Measurements from ENCODE around the gene GSN. TPM values are rescaled to one million over a fixed set of nuclear protein-coding genes. Genes with fewer than 3 reads are reported as not detected.

GSN gene
- total and polyA plus RNA-seq, 5 donors from 2014 or later, result 2.7 to 12.1 (median 5.2) TPM

DNA sequence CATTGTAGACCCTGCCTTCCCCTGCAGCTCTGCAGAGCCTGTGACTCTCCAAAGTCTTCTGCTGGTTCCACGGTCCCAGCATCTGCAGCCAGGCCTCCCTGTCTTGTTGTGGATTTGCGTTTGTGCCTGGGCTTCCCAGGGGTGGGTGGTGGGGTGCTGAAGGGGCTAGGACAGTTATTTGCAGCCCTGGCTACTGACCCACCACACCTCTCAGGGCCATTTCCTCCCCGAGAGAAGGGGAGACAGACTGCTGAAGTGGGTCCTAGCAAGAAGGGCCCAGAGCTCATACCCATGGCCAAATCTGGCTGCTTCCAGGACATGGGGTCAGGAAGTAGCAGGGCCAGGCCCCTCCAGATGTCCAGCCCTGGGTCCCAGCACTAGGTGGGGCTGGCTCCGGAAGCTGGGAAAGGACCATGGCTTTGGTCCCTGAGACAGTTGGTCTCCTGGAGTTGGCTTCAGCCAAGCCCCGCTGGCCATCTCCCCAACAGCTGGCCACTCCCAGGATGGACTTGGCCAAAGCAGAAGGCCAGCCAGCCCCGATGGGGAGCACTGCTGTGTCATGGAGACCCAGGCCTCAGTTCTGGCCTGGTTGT lies 26.3 kb downstream of the GSN start:
- Mint-ChIP-seq H3K4me1 (peaks cover 0 to 9% (median 2%) of the 10 kb centered on the region in 4 donors), H3K4me3 (no peak overlapping the region), H3K9me3 (peaks cover 0 to 2% (median 0%) of the 10 kb centered on the region in 7 donors), H3K36me3 (no peaks in the 10 kb centered on the region), H3K27me3 (peaks cover 9% of the 10 kb centered on the region), H3K27ac (no peak overlapping the region)
- no peak overlapping the region for H3K4me3 ChIP-seq (ENCODE audit: low read depth, low read length)
- H3K27me3 ChIP-seq (ENCODE audit: control insufficient read depth, insufficient read depth, low read length), result no peaks in the 10 kb centered on the region
- H3K36me3 ChIP-seq (ENCODE audit: control insufficient read depth, insufficient read depth, low read length), result no peaks in the 10 kb centered on the region
- DNase-seq, result no peak
- no peaks in the 10 kb centered on the region for H3K4me1 ChIP-seq (ENCODE audit: control insufficient read depth, insufficient read depth, low read length, poor library complexity, severe bottlenecking)
- no peak overlapping the region for H3K27ac ChIP-seq (ENCODE audit: insufficient read depth, low read length, poor library complexity, severe bottlenecking)
- H3K9me3 ChIP-seq (ENCODE audit: control insufficient read depth in 2 of 2, low read length in 2 of 2), result no peaks in the 10 kb centered on the region
- ATAC-seq (ENCODE audit: low read depth in 2 of 2), result no peak

DNA sequence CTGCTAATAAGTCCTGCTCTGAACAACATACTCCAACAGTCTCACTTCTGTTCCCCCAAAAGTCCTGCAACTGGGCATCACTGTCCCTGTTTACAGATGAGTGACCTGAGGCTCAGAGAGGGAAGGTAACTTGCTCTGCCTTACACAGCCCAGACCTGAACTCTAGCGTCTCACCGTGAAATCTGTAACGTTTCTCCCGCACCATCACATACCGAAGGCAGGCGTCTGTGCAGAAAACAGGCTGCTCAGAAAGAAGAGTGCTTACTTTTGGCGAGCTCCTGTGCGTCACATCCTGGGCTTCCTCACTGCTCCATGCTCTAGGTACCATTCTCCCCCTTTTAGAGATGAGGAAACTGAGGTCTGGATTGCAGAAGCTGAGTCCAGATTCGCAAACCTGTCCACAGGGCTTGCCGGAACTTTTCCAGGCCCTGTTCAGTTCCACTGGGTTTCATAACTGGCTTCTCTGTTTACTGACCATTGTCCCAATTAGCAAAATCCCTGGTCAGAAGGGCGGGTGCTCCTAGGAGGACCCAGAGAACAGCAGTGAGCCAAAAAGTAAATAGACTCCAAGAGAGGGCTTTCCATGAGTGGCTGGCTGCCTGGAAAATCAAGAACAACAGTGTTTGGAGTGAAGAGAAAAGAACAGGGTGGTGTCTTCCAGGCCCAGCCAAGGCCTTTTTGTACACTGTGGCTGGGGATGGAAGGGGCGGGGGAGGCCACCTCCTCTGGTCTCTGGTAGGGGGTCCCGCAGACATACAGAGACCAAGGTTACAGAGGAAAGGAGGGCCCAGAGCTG lies 27.1 kb downstream of the GSN start:
- Mint-ChIP-seq H3K4me1 (peaks cover 0 to 13% (median 3%) of the 10 kb centered on the region in 4 donors), H3K27me3 (peaks cover 12% of the 10 kb centered on the region), H3K9me3 (peaks cover 0 to 2% (median 0%) of the 10 kb centered on the region in 7 donors), H3K36me3 (peaks cover 2% of the 10 kb centered on the region), H3K4me3 (no peak overlapping the region), H3K27ac (no peak overlapping the region)
- no peak for ATAC-seq (ENCODE audit: low read depth in 2 of 2)
- Histone ChIP-seq H3K4me3 (ENCODE audit: low read depth, low read length) (no peak overlapping the region), H3K27ac (ENCODE audit: insufficient read depth, low read length, poor library complexity, severe bottlenecking) (no peak overlapping the region), H3K9me3 (ENCODE audit: control insufficient read depth in 2 of 2, low read length in 2 of 2) (no peaks in the 10 kb centered on the region), H3K4me1 (ENCODE audit: control insufficient read depth, insufficient read depth, low read length, poor library complexity, severe bottlenecking) (peaks cover 4% of the 10 kb centered on the region), H3K27me3 (ENCODE audit: control insufficient read depth, insufficient read depth, low read length) (no peaks in the 10 kb centered on the region), H3K36me3 (ENCODE audit: control insufficient read depth, insufficient read depth, low read length) (no peaks in the 10 kb centered on the region)
- no peak for DNase-seq

- peaks cover 0 to 2% (median 0%) of the 10 kb centered on the region in 7 donors for H3K9me3 Mint-ChIP-seq
- H3K4me1 Mint-ChIP-seq, result peaks cover 0 to 18% (median 8%) of the 10 kb centered on the region in 4 donors
- no peaks in the 10 kb centered on the region for H3K36me3 ChIP-seq (ENCODE audit: control insufficient read depth, insufficient read depth, low read length)
- no peak overlapping the region for H3K4me3 ChIP-seq (ENCODE audit: low read depth, low read length)
- no peaks in the 10 kb centered on the region for H3K27me3 ChIP-seq (ENCODE audit: control insufficient read depth, insufficient read depth, low read length)
- H3K27ac Mint-ChIP-seq, result no peak overlapping the region
- H3K27me3 Mint-ChIP-seq, result peaks cover 19% of the 10 kb centered on the region
- H3K4me3 Mint-ChIP-seq, result no peak overlapping the region
- no peak overlapping the region for H3K27ac ChIP-seq (ENCODE audit: insufficient read depth, low read length, poor library complexity, severe bottlenecking)
- H3K4me1 ChIP-seq (ENCODE audit: control insufficient read depth, insufficient read depth, low read length, poor library complexity, severe bottlenecking), result peaks cover 6% of the 10 kb centered on the region
- no peaks in the 10 kb centered on the region for H3K9me3 ChIP-seq (ENCODE audit: control insufficient read depth in 2 of 2, low read length in 2 of 2)
- no peak for ATAC-seq (ENCODE audit: low read depth in 2 of 2)
- peaks cover 5% of the 10 kb centered on the region for H3K36me3 Mint-ChIP-seq
- no peak for DNase-seq
Measured at GRCh38 chr9:121295662-121296191, 27.8 kb downstream of the GSN start.

DNA sequence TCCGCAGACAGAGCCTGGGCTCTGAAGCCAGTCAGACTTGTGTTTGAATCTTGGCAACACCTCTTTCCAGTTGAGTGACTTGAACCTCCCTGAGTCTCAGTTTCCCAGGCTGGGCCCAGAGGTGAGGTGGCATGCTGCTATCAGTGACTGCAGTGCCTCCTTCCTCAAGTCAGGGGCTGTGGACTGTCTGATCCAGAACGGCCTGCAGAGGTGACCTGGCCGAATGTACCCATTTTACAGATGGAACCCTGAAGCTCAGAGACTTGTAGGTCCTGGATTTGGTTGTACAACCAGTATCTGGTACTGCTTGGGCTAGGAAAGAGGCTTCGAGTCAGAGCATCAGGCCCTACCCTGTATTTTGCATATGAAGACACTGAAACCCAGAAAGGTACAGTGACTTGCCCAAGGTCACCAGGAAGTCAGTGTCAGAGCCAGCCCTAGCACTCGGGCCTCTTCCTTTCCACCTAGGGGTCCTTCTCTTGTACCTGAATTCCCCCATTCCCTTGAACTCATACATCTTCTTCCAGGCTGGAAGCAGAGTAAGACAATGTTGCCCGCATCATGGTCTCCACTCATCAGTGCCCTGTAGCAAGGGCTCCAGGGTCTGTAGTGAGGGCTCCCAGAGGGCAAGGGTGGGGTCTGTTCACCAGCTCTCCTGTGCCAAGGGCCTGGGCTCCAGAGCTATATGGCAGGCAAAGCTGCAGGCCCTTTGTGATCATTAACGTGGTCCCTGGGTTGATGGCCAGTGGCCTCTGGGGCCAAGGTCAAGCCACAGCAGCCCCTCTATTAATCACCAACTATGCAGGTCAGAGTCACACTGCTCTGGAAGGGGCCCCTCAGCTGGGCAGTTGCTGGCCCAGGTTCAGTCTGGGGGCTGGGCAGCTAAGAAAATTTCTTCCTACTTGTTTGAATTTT lies 28.5 kb downstream of the GSN start:
- DNase-seq (no peak), ATAC-seq (ENCODE audit: low read depth in 2 of 2) (no peak)
- H3K27me3 Mint-ChIP-seq, result peaks cover 20% of the 10 kb centered on the region
- H3K4me3 ChIP-seq (ENCODE audit: low read depth, low read length), result no peak overlapping the region
- H3K4me3 Mint-ChIP-seq, result no peak overlapping the region
- H3K27ac ChIP-seq (ENCODE audit: insufficient read depth, low read length, poor library complexity, severe bottlenecking), result no peak overlapping the region
- H3K9me3 ChIP-seq (ENCODE audit: control insufficient read depth in 2 of 2, low read length in 2 of 2), result no peaks in the 10 kb centered on the region
- peaks cover 5% of the 10 kb centered on the region for H3K36me3 Mint-ChIP-seq
- no peaks in the 10 kb centered on the region for H3K27me3 ChIP-seq (ENCODE audit: control insufficient read depth, insufficient read depth, low read length)
- peaks cover 6% of the 10 kb centered on the region for H3K4me1 ChIP-seq (ENCODE audit: control insufficient read depth, insufficient read depth, low read length, poor library complexity, severe bottlenecking)
- H3K36me3 ChIP-seq (ENCODE audit: control insufficient read depth, insufficient read depth, low read length), result no peaks in the 10 kb centered on the region
- peaks cover 0 to 18% (median 8%) of the 10 kb centered on the region in 4 donors for H3K4me1 Mint-ChIP-seq
- H3K27ac Mint-ChIP-seq, result no peak overlapping the region
- H3K9me3 Mint-ChIP-seq, result peaks cover 0 to 2% (median 0%) of the 10 kb centered on the region in 7 donors

- Mint-ChIP-seq H3K9me3 (no peaks in the 10 kb centered on the region), H3K27me3 (peaks cover 20% of the 10 kb centered on the region), H3K4me1 (peaks cover 0 to 18% (median 8%) of the 10 kb centered on the region in 4 donors), H3K27ac (no peak overlapping the region), H3K36me3 (peaks cover 5% of the 10 kb centered on the region), H3K4me3 (no peak overlapping the region)
- ATAC-seq (ENCODE audit: low read depth in 2 of 2) (no peak), DNase-seq (no peak)
- Histone ChIP-seq H3K36me3 (ENCODE audit: control insufficient read depth, insufficient read depth, low read length) (no peaks in the 10 kb centered on the region), H3K4me1 (ENCODE audit: control insufficient read depth, insufficient read depth, low read length, poor library complexity, severe bottlenecking) (peaks cover 6% of the 10 kb centered on the region), H3K27me3 (ENCODE audit: control insufficient read depth, insufficient read depth, low read length) (no peaks in the 10 kb centered on the region), H3K9me3 (ENCODE audit: control insufficient read depth in 2 of 2, low read length in 2 of 2) (no peaks in the 10 kb centered on the region), H3K4me3 (ENCODE audit: low read depth, low read length) (no peak overlapping the region), H3K27ac (ENCODE audit: insufficient read depth, low read length, poor library complexity, severe bottlenecking) (no peak overlapping the region)
Measured at GRCh38 chr9:121297389-121297788, 29.4 kb downstream of the GSN start.

DNA sequence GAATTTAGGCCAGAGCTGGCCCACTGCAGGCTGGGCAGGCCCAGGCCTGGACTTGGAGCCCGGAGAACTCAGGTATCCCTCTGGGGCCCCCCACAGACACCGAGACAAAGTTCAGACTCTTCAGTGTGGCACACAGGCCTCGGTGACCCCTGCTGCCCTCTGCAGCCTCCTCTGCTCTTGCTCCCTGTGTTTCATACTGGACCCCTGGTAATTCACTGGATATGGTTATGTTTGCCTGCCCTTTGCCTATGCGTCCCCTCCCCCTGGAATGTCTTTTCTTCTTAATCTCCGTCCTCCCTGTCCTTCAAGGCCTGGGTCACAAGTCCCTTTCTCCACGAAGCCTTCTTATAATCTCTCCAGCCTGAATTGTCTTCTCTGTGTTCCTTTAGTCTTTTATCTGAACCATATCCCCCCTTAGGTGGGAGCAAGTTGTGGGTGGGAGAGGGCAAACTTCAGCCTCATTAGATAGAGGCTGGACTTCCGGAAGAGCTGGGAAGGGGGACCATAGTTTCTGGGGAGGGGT lies 30.1 kb downstream of the GSN start:
- DNase-seq (no peak), ATAC-seq (ENCODE audit: low read depth in 2 of 2) (no peak)
- H3K27me3 ChIP-seq (ENCODE audit: control insufficient read depth, insufficient read depth, low read length), result no peaks in the 10 kb centered on the region
- Mint-ChIP-seq H3K27ac (no peak overlapping the region), H3K4me3 (peak overlapping the region in 2 of 4 donors; percentile 55 to 78), H3K36me3 (peaks cover 5% of the 10 kb centered on the region), H3K4me1 (peaks cover 0 to 18% (median 8%) of the 10 kb centered on the region in 4 donors), H3K9me3 (no peaks in the 10 kb centered on the region), H3K27me3 (peaks cover 20% of the 10 kb centered on the region)
- peaks cover 6% of the 10 kb centered on the region for H3K4me1 ChIP-seq (ENCODE audit: control insufficient read depth, insufficient read depth, low read length, poor library complexity, severe bottlenecking)
- H3K36me3 ChIP-seq (ENCODE audit: control insufficient read depth, insufficient read depth, low read length), result no peaks in the 10 kb centered on the region
- no peak overlapping the region for H3K4me3 ChIP-seq (ENCODE audit: low read depth, low read length)
- no peak overlapping the region for H3K27ac ChIP-seq (ENCODE audit: insufficient read depth, low read length, poor library complexity, severe bottlenecking)
- H3K9me3 ChIP-seq (ENCODE audit: control insufficient read depth in 2 of 2, low read length in 2 of 2), result no peaks in the 10 kb centered on the region
